H1 (cell line): ENCODE measurements around the gene INPP4A. TPM values are rescaled to one million over a fixed set of nuclear protein-coding genes. Genes with fewer than 3 reads are reported as not detected.

Experiments used
- ATF2 ChIP-seq: IDR thresholded peaks from 2 replicates; pipeline ENCODE4 v1.6.1; 2012; ENCODE audit warnings: low read length, inconsistent platforms
- CREB1 ChIP-seq: IDR thresholded peaks from 2 replicates; pipeline ENCODE4 v1.6.1; 2012; ENCODE audit warnings: inconsistent platforms
- PHF8 ChIP-seq: fragments of 200-600 bp; sonication (generic); conservative IDR thresholded peaks from 2 replicates; pipeline ENCODE4 v1.7.1; 2012; ENCODE audit warnings: low read depth, mild to moderate bottlenecking, inconsistent platforms, low read length, moderate library complexity
- POLR2AphosphoS5 ChIP-seq: IDR thresholded peaks from 2 replicates; pipeline ENCODE4 v1.6.1; 2011; ENCODE audit warnings: low read depth, low read length
- RXRA ChIP-seq: IDR thresholded peaks from 2 replicates; pipeline ENCODE4 v1.6.1; 2011; ENCODE audit warnings: low read depth, mild to moderate bottlenecking, low read length, moderate library complexity; ENCODE audit not compliant: insufficient read depth
- polyA plus RNA-seq, 7 experiments: library from polyadenylated mRNA; depleted of rRNA in 3 of 7; stranded (reverse) in 5 of 7; unstranded in 2 of 7; fragments of >200 nt in 5 of 7; fragments of 200-250 nt in 2 of 7; gene quantifications; 1 replicate in 5 of 7; 2 replicates in 1 of 7; 4 replicates in 1 of 7; pipeline versions ENCODE4 v1.2.1 to v1.2.3, GENCODE V29; 2011 to 2013; ENCODE audit warnings: missing spikeins in 2 of 7, mixed read lengths in 2 of 7
- total RNA-seq: library from RNA; stranded (reverse); fragmentation: NEBNext Ultra II Directional; extraction: Animal tissue kit (Norgen Biotek cat#: 25700); gene quantifications from 2 replicates; pipeline ENCODE4 v1.2.1, GENCODE V29; 2021

Gene INPP4A
- total and polyA plus RNA-seq, 2 of the 8 experiments (the other 6 are each of a cell fraction or from before 2014, with no cell fraction given), result 25.6 to 34.3 TPM

- TF ChIP-seq RXRA (no peak), PHF8 (no peak), POLR2AphosphoS5 (no peak), CREB1 (no peak), ATF2 (no peak)
Observed at GRCh38 chr2:98643496-98644100, 198.9 kb downstream of the INPP4A start (continued).

Other genes starting within 250 kb of the INPP4A start
- gene CNGA3, start 98.4 kb upstream of the INPP4A start, total RNA-seq, result not detected in 2 replicates
- 0.02 TPM in 1 of 2 replicates, not detected in the other for gene CNGA3, start 98.4 kb upstream of the INPP4A start, polyA plus RNA-seq (2011; rRNA removed)
- 22.1 and 24.7 TPM in 2 replicates for gene COA5, start 163.7 kb downstream of the INPP4A start, total RNA-seq
- gene COA5, start 163.7 kb downstream of the INPP4A start, polyA plus RNA-seq (2011; rRNA removed), result 19.4 and 20.3 TPM in 2 replicates
- gene UNC50, start 163.7 kb downstream of the INPP4A start, total RNA-seq, result 27.4 and 33.4 TPM in 2 replicates
- 35.1 and 58.5 TPM in 2 replicates for gene UNC50, start 163.7 kb downstream of the INPP4A start, polyA plus RNA-seq (2011; rRNA removed)